GM23338 (cell line): ENCODE measurements around the gene GRN.

Experiments used
- CREB1 ChIP-seq: fragments of 250-450 bp; sonication (Bioruptor Pico); IDR thresholded peaks from 2 replicates; pipeline ENCODE4 v1.5.0; 2020; ENCODE audit warnings: low read depth, mild to moderate bottlenecking, moderate library complexity
- EZH2 ChIP-seq: fragments of 200-600 bp; sonication (generic); IDR thresholded peaks from one replicate; pipeline ENCODE4 v1.8.0; 2017; ENCODE audit warnings: antibody characterized with exemption, mild to moderate bottlenecking, low read depth; ENCODE audit not compliant: unreplicated experiment
- EZH2phosphoT487 ChIP-seq: fragments of 200-600 bp; sonication (generic); IDR thresholded peaks from one replicate; pipeline ENCODE4 v1.8.1; 2018; ENCODE audit warnings: antibody characterized with exemption; ENCODE audit not compliant: unreplicated experiment
- JUNB ChIP-seq: IDR thresholded peaks from one replicate; pipeline ENCODE4 v1.6.1; 2016; ENCODE audit warnings: antibody characterized with exemption; ENCODE audit not compliant: unreplicated experiment
- NANOG ChIP-seq: IDR thresholded peaks from 2 replicates; pipeline ENCODE4 v1.6.1; 2016; ENCODE audit warnings: antibody characterized with exemption, borderline replicate concordance
- POLR2AphosphoS5 ChIP-seq: IDR thresholded peaks from 2 replicates; pipeline ENCODE4 v1.6.1; 2016; ENCODE audit warnings: antibody characterized with exemption, low read depth
- STAT1 ChIP-seq: IDR thresholded peaks from one replicate; pipeline ENCODE4 v1.6.1; 2016; ENCODE audit warnings: antibody characterized with exemption; ENCODE audit not compliant: unreplicated experiment
- ZNF114 ChIP-seq: fragments of 250-450 bp; sonication (Bioruptor Pico); IDR thresholded peaks from 2 replicates; pipeline ENCODE4 v1.5.0; 2020; ENCODE audit warnings: mild to moderate bottlenecking, moderate library complexity
- TF ChIP-seq, protein P1 (sequence below), 2 experiments: fragments of 200-600 bp in 1 of 2; sonication (generic) in 1 of 2; conservative IDR thresholded peaks; 2 replicates each; pipeline versions ENCODE4 v1.5.1 to v1.6.1; 2016 to 2017; ENCODE audit warnings: antibody characterized with exemption in 2 of 2, low read depth in 2 of 2, mild to moderate bottlenecking in 2 of 2, moderate library complexity in 1 of 2
- TF ChIP-seq, protein P2 (sequence below): IDR thresholded peaks from one replicate; pipeline ENCODE4 v1.6.1; 2018; ENCODE audit warnings: antibody characterized with exemption; ENCODE audit not compliant: unreplicated experiment

DNA sequence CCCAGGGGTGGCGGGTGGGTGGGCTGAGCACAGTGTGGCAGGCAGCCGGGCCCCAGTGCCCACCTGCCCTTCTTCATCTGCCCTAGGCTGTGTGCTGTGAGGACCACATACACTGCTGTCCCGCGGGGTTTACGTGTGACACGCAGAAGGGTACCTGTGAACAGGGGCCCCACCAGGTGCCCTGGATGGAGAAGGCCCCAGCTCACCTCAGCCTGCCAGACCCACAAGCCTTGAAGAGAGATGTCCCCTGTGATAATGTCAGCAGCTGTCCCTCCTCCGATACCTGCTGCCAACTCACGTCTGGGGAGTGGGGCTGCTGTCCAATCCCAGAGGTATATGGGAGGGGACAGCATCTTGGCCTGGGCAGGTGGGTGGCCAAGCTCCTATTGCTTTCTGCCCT lies 6.4 kb downstream of the GRN start:
- TF ChIP-seq, protein P1, sequence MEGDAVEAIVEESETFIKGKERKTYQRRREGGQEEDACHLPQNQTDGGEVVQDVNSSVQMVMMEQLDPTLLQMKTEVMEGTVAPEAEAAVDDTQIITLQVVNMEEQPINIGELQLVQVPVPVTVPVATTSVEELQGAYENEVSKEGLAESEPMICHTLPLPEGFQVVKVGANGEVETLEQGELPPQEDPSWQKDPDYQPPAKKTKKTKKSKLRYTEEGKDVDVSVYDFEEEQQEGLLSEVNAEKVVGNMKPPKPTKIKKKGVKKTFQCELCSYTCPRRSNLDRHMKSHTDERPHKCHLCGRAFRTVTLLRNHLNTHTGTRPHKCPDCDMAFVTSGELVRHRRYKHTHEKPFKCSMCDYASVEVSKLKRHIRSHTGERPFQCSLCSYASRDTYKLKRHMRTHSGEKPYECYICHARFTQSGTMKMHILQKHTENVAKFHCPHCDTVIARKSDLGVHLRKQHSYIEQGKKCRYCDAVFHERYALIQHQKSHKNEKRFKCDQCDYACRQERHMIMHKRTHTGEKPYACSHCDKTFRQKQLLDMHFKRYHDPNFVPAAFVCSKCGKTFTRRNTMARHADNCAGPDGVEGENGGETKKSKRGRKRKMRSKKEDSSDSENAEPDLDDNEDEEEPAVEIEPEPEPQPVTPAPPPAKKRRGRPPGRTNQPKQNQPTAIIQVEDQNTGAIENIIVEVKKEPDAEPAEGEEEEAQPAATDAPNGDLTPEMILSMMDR (conservative IDR thresholded peaks at IDR 0.05; ENCODE audit: low read depth in 2 of 2), result no peak
- TF ChIP-seq EZH2 (no peak), ZNF114 (CRISPR knock-in tag) (no peak), CREB1 (CRISPR knock-in tag) (no peak), JUNB (no peak), POLR2AphosphoS5 (no peak), EZH2phosphoT487 (no peak), NANOG (no peak), STAT1 (no peak)
- TF ChIP-seq, protein P2, sequence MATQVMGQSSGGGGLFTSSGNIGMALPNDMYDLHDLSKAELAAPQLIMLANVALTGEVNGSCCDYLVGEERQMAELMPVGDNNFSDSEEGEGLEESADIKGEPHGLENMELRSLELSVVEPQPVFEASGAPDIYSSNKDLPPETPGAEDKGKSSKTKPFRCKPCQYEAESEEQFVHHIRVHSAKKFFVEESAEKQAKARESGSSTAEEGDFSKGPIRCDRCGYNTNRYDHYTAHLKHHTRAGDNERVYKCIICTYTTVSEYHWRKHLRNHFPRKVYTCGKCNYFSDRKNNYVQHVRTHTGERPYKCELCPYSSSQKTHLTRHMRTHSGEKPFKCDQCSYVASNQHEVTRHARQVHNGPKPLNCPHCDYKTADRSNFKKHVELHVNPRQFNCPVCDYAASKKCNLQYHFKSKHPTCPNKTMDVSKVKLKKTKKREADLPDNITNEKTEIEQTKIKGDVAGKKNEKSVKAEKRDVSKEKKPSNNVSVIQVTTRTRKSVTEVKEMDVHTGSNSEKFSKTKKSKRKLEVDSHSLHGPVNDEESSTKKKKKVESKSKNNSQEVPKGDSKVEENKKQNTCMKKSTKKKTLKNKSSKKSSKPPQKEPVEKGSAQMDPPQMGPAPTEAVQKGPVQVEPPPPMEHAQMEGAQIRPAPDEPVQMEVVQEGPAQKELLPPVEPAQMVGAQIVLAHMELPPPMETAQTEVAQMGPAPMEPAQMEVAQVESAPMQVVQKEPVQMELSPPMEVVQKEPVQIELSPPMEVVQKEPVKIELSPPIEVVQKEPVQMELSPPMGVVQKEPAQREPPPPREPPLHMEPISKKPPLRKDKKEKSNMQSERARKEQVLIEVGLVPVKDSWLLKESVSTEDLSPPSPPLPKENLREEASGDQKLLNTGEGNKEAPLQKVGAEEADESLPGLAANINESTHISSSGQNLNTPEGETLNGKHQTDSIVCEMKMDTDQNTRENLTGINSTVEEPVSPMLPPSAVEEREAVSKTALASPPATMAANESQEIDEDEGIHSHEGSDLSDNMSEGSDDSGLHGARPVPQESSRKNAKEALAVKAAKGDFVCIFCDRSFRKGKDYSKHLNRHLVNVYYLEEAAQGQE, result no peak
